ENCODE measurements around the gene MAGEA8. TPM values are rescaled to one million over a fixed set of nuclear protein-coding genes. Genes with fewer than 3 reads are reported as not detected.

Gene MAGEA8
- total and polyA plus RNA-seq, 2 experiments from 2014 or later = not detected

DNA sequence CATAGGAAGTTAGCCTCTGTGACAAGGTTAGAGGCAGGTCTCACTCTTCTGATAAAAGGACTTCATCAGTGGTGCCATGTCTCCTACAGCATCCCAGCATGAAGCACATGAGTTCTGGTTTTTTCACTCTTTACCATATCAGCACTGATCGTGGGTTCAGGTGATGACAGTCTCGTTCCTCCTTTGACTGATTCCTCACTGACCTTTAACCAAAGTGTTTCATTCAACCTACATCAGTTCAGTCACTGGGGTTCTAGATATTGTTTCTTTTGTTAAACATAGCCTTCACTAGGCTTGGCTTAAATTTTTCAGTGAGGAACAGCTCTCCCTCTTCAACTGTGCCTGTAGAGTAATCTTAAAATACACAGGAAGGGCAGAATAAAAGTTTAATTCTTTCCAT is 9.6 kb upstream of the MAGEA8 start:
- Mint-ChIP-seq H3K9me3 (no peaks in the 10 kb centered on the region; the same call in 2 of the 3 replicates), H3K36me3 (ENCODE audit: low read depth) (no peaks in the 10 kb centered on the region)

More for the DNA sequence above, 9.6 kb upstream of the MAGEA8 start:
- Histone ChIP-seq H4K20me1 (replicated peaks; ENCODE audit: insufficient read depth) (no peaks in the 10 kb centered on the region), H2AFZ (no peak overlapping the region), H3K4me1 (ENCODE audit: insufficient read depth) (no peaks in the 10 kb centered on the region), H3K27me3 (ENCODE audit: insufficient read depth) (no peaks in the 10 kb centered on the region), H3K9me2 (ENCODE audit: insufficient read depth) (no peaks in the 10 kb centered on the region), H3K79me2 (replicated peaks; ENCODE audit: insufficient read depth) (no peaks in the 10 kb centered on the region), H3F3A (replicated peaks; ENCODE audit: low read depth) (no peaks in the 10 kb centered on the region), H3K36me3 (ENCODE audit: insufficient read depth) (no peaks in the 10 kb centered on the region), H3K4me2 (no peak overlapping the region), H3K27ac (ENCODE audit: low read depth) (no peak overlapping the region), H3K4me3 (no peak overlapping the region)
- DNase-seq (ENCODE audit: low spot score) (no peak), ATAC-seq (no peak)
- peaks cover 5% of the 10 kb centered on the region; the same call in 2 of the 3 replicates for H3K4me1 Mint-ChIP-seq
- no peak overlapping the region for H3K4me3 Mint-ChIP-seq
- H3K27me3 Mint-ChIP-seq (ENCODE audit: insufficient read depth, low read depth, poor library complexity) = no peaks in the 10 kb centered on the region
- H3K27ac Mint-ChIP-seq = no peak overlapping the region
- TF ChIP-seq ZNF114 (CRISPR knock-in tag; IDR thresholded peaks at IDR 0.05) (no peak), CREB1 (CRISPR knock-in tag; IDR thresholded peaks at IDR 0.05; ENCODE audit: low read depth) (no peak), EZH2phosphoT487 (IDR thresholded peaks at IDR 0.05; ENCODE audit: unreplicated experiment) (no peak), ZNF462 (CRISPR knock-in tag; IDR thresholded peaks at IDR 0.05) (no peak), CTCF (conservative IDR thresholded peaks at IDR 0.05; ENCODE audit: low read depth in 2 of 2) (no peak), STAT1 (IDR thresholded peaks at IDR 0.05; ENCODE audit: unreplicated experiment) (no peak), ZNF331 (CRISPR knock-in tag; IDR thresholded peaks at IDR 0.05; ENCODE audit: low read depth) (no peak), POLR2AphosphoS5 (IDR thresholded peaks at IDR 0.05; ENCODE audit: low read depth) (no peak)
- TF ChIP-seq, protein P1, sequence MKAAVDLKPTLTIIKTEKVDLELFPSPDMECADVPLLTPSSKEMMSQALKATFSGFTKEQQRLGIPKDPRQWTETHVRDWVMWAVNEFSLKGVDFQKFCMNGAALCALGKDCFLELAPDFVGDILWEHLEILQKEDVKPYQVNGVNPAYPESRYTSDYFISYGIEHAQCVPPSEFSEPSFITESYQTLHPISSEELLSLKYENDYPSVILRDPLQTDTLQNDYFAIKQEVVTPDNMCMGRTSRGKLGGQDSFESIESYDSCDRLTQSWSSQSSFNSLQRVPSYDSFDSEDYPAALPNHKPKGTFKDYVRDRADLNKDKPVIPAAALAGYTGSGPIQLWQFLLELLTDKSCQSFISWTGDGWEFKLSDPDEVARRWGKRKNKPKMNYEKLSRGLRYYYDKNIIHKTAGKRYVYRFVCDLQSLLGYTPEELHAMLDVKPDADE (IDR thresholded peaks at IDR 0.05) = no peak
- TF ChIP-seq, protein P2, sequence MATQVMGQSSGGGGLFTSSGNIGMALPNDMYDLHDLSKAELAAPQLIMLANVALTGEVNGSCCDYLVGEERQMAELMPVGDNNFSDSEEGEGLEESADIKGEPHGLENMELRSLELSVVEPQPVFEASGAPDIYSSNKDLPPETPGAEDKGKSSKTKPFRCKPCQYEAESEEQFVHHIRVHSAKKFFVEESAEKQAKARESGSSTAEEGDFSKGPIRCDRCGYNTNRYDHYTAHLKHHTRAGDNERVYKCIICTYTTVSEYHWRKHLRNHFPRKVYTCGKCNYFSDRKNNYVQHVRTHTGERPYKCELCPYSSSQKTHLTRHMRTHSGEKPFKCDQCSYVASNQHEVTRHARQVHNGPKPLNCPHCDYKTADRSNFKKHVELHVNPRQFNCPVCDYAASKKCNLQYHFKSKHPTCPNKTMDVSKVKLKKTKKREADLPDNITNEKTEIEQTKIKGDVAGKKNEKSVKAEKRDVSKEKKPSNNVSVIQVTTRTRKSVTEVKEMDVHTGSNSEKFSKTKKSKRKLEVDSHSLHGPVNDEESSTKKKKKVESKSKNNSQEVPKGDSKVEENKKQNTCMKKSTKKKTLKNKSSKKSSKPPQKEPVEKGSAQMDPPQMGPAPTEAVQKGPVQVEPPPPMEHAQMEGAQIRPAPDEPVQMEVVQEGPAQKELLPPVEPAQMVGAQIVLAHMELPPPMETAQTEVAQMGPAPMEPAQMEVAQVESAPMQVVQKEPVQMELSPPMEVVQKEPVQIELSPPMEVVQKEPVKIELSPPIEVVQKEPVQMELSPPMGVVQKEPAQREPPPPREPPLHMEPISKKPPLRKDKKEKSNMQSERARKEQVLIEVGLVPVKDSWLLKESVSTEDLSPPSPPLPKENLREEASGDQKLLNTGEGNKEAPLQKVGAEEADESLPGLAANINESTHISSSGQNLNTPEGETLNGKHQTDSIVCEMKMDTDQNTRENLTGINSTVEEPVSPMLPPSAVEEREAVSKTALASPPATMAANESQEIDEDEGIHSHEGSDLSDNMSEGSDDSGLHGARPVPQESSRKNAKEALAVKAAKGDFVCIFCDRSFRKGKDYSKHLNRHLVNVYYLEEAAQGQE (IDR thresholded peaks at IDR 0.05; ENCODE audit: unreplicated experiment) = no peak

Measured in GM23338 (cell line).